IMR-90 (cell line): Measurements from ENCODE around the gene PPP1R37. TPM values are rescaled to one million over a fixed set of nuclear protein-coding genes. Genes with fewer than 3 reads are reported as not detected.

Experiments used
- ATAC-seq: fragments of 200-7000 bp; cut with Tn5 transposase; 2 replicates; pipeline ENCODE4 v1.9.1; 2020; ENCODE audit warnings: low read depth, mild to moderate bottlenecking, moderate library complexity
- BruUV-seq: library from RNA; stranded (reverse); fragments of 400-500 nt; replicated peaks from 2 replicates; lab custom pipeline; 2021; lab: Mats Ljungman, UMichigan
- CTCF ChIA-PET: fragments of 300-600 bp; formaldehyde crosslinking; extraction: SDS; loops from one replicate; lab custom pipeline; 2021; ENCODE audit warnings: antibody characterized with exemption; lab: Yijun Ruan, JAX
- POLR2A ChIA-PET: fragments of 300-600 bp; sonication (Branson Sonifier 250); formaldehyde crosslinking; loops from one replicate; lab custom pipeline; 2022; ENCODE audit warnings: antibody characterized with exemption; ENCODE audit not compliant: unreplicated experiment; lab: Charles Lee
- DNase-seq: peaks from one replicate; pipeline ENCODE4 v3.0.0; 2013
- H2AFZ ChIP-seq: replicated peaks from 2 replicates; pipeline ENCODE3; 2013; ENCODE audit warnings: low read length, mild to moderate bottlenecking; ENCODE audit not compliant: poor library complexity
- H2AK5ac ChIP-seq: 2 replicates; pipeline ENCODE4 v1.6.1; 2013; ENCODE audit warnings: low read depth, low read length, inconsistent platforms
- H2AK9ac ChIP-seq: replicated peaks from 2 replicates; pipeline ENCODE3; 2013; ENCODE audit warnings: mild to moderate bottlenecking, low read depth, low read length, moderate library complexity; ENCODE audit not compliant: poor library complexity
- H2BK120ac ChIP-seq: 2 replicates; pipeline ENCODE4 v1.6.1; 2013; ENCODE audit warnings: low read depth, low read length, inconsistent platforms
- H2BK15ac ChIP-seq: 3 replicates; pipeline ENCODE4 v1.6.1; 2013; ENCODE audit warnings: low read depth, low read length, inconsistent platforms
- H2BK20ac ChIP-seq: 2 replicates; pipeline ENCODE4 v1.6.1; 2013; ENCODE audit warnings: low read depth, mild to moderate bottlenecking, inconsistent platforms, low read length, moderate library complexity
- H2BK5ac ChIP-seq: 2 replicates; pipeline ENCODE4 v1.6.1; 2013; ENCODE audit warnings: mild to moderate bottlenecking, low read depth, low read length, inconsistent platforms; ENCODE audit not compliant: poor library complexity, severe bottlenecking
- H3K14ac ChIP-seq: replicated peaks from 2 replicates; pipeline ENCODE4 v1.6.1; 2013; ENCODE audit warnings: low read depth, low read length, inconsistent platforms
- H3K18ac ChIP-seq: 2 replicates; pipeline ENCODE4 v1.6.1; 2013; ENCODE audit warnings: low read depth, low read length, control low read depth
- H3K23ac ChIP-seq: 2 replicates; pipeline ENCODE4 v1.6.1; 2013; ENCODE audit warnings: low read depth, low read length, inconsistent platforms
- H3K27ac ChIP-seq: 2 replicates; pipeline ENCODE4 v1.5.1; 2013; ENCODE audit warnings: mild to moderate bottlenecking, control low read depth, low read length; ENCODE audit not compliant: insufficient read depth
- H3K27me3 ChIP-seq: 2 replicates; pipeline ENCODE4 v1.6.1; 2013; ENCODE audit warnings: low read length; ENCODE audit not compliant: control insufficient read depth, insufficient read depth
- H3K36me3 ChIP-seq: 2 replicates; pipeline ENCODE4 v1.6.1; 2013; ENCODE audit warnings: low read length, mixed read lengths; ENCODE audit not compliant: control insufficient read depth, insufficient read depth
- H3K4ac ChIP-seq: 2 replicates; pipeline ENCODE4 v1.6.1; 2013; ENCODE audit warnings: low read depth, low read length, inconsistent platforms
- H3K4me1 ChIP-seq: 2 replicates; pipeline ENCODE4 v1.6.1; 2013; ENCODE audit warnings: low read length, mixed read lengths; ENCODE audit not compliant: control insufficient read depth, insufficient read depth
- H3K4me2 ChIP-seq: 2 replicates; pipeline ENCODE4 v1.6.1; 2013; ENCODE audit warnings: low read depth, mild to moderate bottlenecking, control low read depth, low read length, moderate library complexity
- H3K4me3 ChIP-seq: 2 replicates; pipeline ENCODE4 v1.5.1; 2013; ENCODE audit warnings: low read depth, mild to moderate bottlenecking, control low read depth, low read length, moderate library complexity; ENCODE audit not compliant: insufficient read depth
- H3K56ac ChIP-seq: 2 replicates; pipeline ENCODE4 v1.6.1; 2013; ENCODE audit warnings: low read length, inconsistent platforms; ENCODE audit not compliant: insufficient read depth; ENCODE audit errors: extremely low read depth
- H3K79me1 ChIP-seq, 2 experiments: 2 replicates each; pipeline ENCODE4 v1.6.1; 2013; ENCODE audit warnings: low read length in 2 of 2, inconsistent platforms in 1 of 2, low read depth in 1 of 2
- H3K9ac ChIP-seq: 2 replicates; pipeline ENCODE4 v1.6.1; 2013; ENCODE audit warnings: low read depth, low read length, control low read depth
- H3K9me1 ChIP-seq: 2 replicates; pipeline ENCODE4 v1.6.1; 2013; ENCODE audit warnings: low read length, inconsistent platforms; ENCODE audit not compliant: insufficient read depth
- H3K9me3 ChIP-seq: 2 replicates; pipeline ENCODE4 v1.6.1; 2013; ENCODE audit warnings: low read length; ENCODE audit not compliant: control insufficient read depth, insufficient read depth
- H4K20me1 ChIP-seq: 2 replicates; pipeline ENCODE4 v1.6.1; 2013; ENCODE audit warnings: low read length, inconsistent platforms; ENCODE audit not compliant: insufficient read depth
- H4K5ac ChIP-seq: 2 replicates; pipeline ENCODE4 v1.6.1; 2013; ENCODE audit warnings: mild to moderate bottlenecking, low read depth, low read length, control low read depth
- H4K8ac ChIP-seq, 2 experiments: 2 replicates each; pipeline ENCODE4 v1.6.1; 2013; ENCODE audit warnings: low read depth in 2 of 2, low read length in 2 of 2, control low read depth in 1 of 2, inconsistent platforms in 1 of 2
- H4K91ac ChIP-seq: 2 replicates; pipeline ENCODE4 v1.6.1; 2013; ENCODE audit warnings: low read depth, low read length, inconsistent platforms; ENCODE audit not compliant: insufficient read depth
- BHLHE40 ChIP-seq: fragments of 150-350 bp; IDR thresholded peaks from 2 replicates; pipeline ENCODE4 v1.6.1; 2016; ENCODE audit warnings: mild to moderate bottlenecking, low read depth, low read length
- CEBPB ChIP-seq: IDR thresholded peaks from 2 replicates; pipeline ENCODE4 v1.6.1; 2012; ENCODE audit warnings: low read depth, low read length, improper control_type of control experiment
- CHD1 ChIP-seq: IDR thresholded peaks from 2 replicates; pipeline ENCODE4 v1.6.1; 2012; ENCODE audit warnings: low read depth, low read length, improper control_type of control experiment
- FOS ChIP-seq: fragments of 150-350 bp; IDR thresholded peaks from 2 replicates; pipeline ENCODE4 v1.6.1; 2016; ENCODE audit warnings: low read depth, low read length
- MAFK ChIP-seq: IDR thresholded peaks from 2 replicates; pipeline ENCODE4 v1.6.1; 2012; ENCODE audit warnings: low read depth, low read length, improper control_type of control experiment
- MAZ ChIP-seq: IDR thresholded peaks from 2 replicates; pipeline ENCODE4 v1.6.1; 2012; ENCODE audit warnings: low read depth, mild to moderate bottlenecking, low read length, improper control_type of control experiment, moderate library complexity, borderline replicate concordance
- MXI1 ChIP-seq: IDR thresholded peaks from 2 replicates; pipeline ENCODE4 v1.6.1; 2012; ENCODE audit warnings: low read depth, mild to moderate bottlenecking, low read length, moderate library complexity, borderline replicate concordance
- NFE2L2 ChIP-seq: fragments of 150-350 bp; IDR thresholded peaks from 2 replicates; pipeline ENCODE4 v1.6.1; 2016; ENCODE audit warnings: low read depth, mild to moderate bottlenecking, low read length
- POLR2A ChIP-seq: IDR thresholded peaks from 2 replicates; pipeline ENCODE4 v1.6.1; 2012; ENCODE audit warnings: mild to moderate bottlenecking, low read depth, low read length
- RAD21 ChIP-seq: IDR thresholded peaks from 2 replicates; pipeline ENCODE4 v1.6.1; 2012; ENCODE audit warnings: low read length, improper control_type of control experiment
- RCOR1 ChIP-seq: IDR thresholded peaks from 2 replicates; pipeline ENCODE4 v1.6.1; 2012; ENCODE audit warnings: mild to moderate bottlenecking, low read length, improper control_type of control experiment; ENCODE audit not compliant: insufficient replicate concordance
- RFX5 ChIP-seq: IDR thresholded peaks from 2 replicates; pipeline ENCODE4 v1.8.0; 2012; ENCODE audit warnings: low read depth, mild to moderate bottlenecking, low read length, moderate library complexity
- SMC3 ChIP-seq: fragments of 150-350 bp; IDR thresholded peaks from 2 replicates; pipeline ENCODE4 v1.6.1; 2016; ENCODE audit warnings: low read depth, mild to moderate bottlenecking, antibody characterized with exemption, low read length, moderate library complexity
- WGBS, 2 experiments: methylation state at CpG; one replicate each; pipeline versions ENCODE4 v1.1.5 to v1.1.7; 2013; ENCODE audit warnings: missing lambda C conversion rate in 2 of 2; ENCODE audit not compliant: insufficient read length in 1 of 2; ENCODE audit errors: extremely low coverage in 2 of 2; 5-methylcytosine and 5-hydroxymethylcytosine counted together
- dilution Hi-C: fragments of 300-500 bp; cut with HindIII; formaldehyde crosslinking; loops from one replicate; pipeline ENCODE4 v1.14.3; 2018; ENCODE audit warnings: low sequenced_read_pairs; ENCODE audit not compliant: unreplicated experiment
- in situ Hi-C: fragments of 300-500 bp; cut with MboI; formaldehyde crosslinking; loops from 3 replicates; pipeline ENCODE4 v1.14.3; 2019; ENCODE audit warnings: low sequenced_read_pairs, inconsistent platforms, mixed read lengths
- intact Hi-C: fragments of 100-400 bp; cut with micrococcal nuclease; formaldehyde crosslinking; loops from 2 replicates; pipeline ENCODE4 v1.10.0; 2022
- polyA plus RNA-seq, 3 experiments: library from polyadenylated mRNA; depleted of rRNA; stranded (reverse); fragments of >200 nt; gene quantifications; 2 replicates each; pipeline ENCODE4 v1.2.3, GENCODE V29; 2012; ENCODE audit warnings: low replicate concordance in 1 of 3
- total RNA-seq: library from RNA; depleted of rRNA; stranded (reverse); fragments of >200 nt; gene quantifications from 2 replicates; pipeline ENCODE4 v1.2.3, GENCODE V29; 2012
- TF ChIP-seq, protein P1 (sequence below): conservative IDR thresholded peaks from 2 replicates; pipeline ENCODE4 v1.5.1; 2012; ENCODE audit warnings: mild to moderate bottlenecking, low read depth, low read length, improper control_type of control experiment
- TF ChIP-seq, protein P2 (sequence below): fragments of 150-350 bp; IDR thresholded peaks from 2 replicates; pipeline ENCODE4 v1.6.1; 2016; ENCODE audit warnings: low read depth, mild to moderate bottlenecking, low read length, moderate library complexity, borderline replicate concordance
- TF ChIP-seq, protein P3 (sequence below): fragments of 150-350 bp; IDR thresholded peaks from 2 replicates; pipeline ENCODE4 v1.6.1; 2017; ENCODE audit warnings: mild to moderate bottlenecking, antibody characterized with exemption, low read length, low read depth

Gene PPP1R37
- total and polyA plus RNA-seq, 2 of the 4 experiments (the other 2 are of a cell fraction), result 13.1 to 18.5 TPM

DNA sequence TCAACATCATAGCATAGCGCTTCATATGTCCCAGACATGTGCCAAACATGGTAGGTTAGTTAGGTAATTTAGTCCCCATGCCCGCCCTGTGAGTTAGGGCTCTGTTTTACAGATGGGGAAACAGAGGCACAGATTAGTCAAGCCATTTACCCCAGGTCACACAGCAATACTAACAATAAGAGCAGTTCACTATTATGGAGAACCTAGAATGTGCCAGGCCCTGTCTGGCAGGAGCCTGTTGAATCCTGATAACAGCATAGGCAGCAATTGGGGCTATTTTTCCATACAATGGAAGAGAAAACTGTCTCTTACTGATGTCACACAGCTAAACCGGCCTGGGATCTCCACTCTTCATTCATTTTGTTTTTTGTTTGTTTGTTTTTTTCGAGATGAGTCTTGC lies 6.5 kb upstream of the PPP1R37 start:
- in situ Hi-C loops, result no loop called here
- BruUV-seq, result no TSS peak
- Histone ChIP-seq H4K20me1 (peaks cover 7% of the 10 kb centered on the region), H4K5ac (no peak overlapping the region), H4K8ac (no peak overlapping the region), H2BK20ac (no peak overlapping the region), H2BK15ac (no peak overlapping the region), H3K23ac (no peak overlapping the region), H2AFZ (no peak overlapping the region), H3K27me3 (no peaks in the 10 kb centered on the region), H2BK120ac (no peak overlapping the region), H3K9me1 (no peaks in the 10 kb centered on the region), H3K4ac (no peak overlapping the region), H3K56ac (no peak overlapping the region), H3K9me3 (no peaks in the 10 kb centered on the region), H4K91ac (no peak overlapping the region), H3K14ac (no peak overlapping the region), H2AK5ac (no peak overlapping the region), H3K79me1 (peaks cover 19 to 55% of the 10 kb centered on the region in 2 experiments), H3K4me1 (peaks cover 4% of the 10 kb centered on the region; the same call in 1 of the 2 replicates), H3K27ac (no peak overlapping the region), H3K36me3 (peaks cover 21% of the 10 kb centered on the region), H2BK5ac (no peak overlapping the region), H2AK9ac (no peak overlapping the region), H3K18ac (no peak overlapping the region), H3K4me2 (no peak overlapping the region), H3K9ac (no peak overlapping the region), H3K4me3 (no peak overlapping the region)
- ATAC-seq (no peak), DNase-seq (no peak)
- CTCF ChIA-PET, result no interaction called here
- dilution Hi-C loops, result no loop called here
- TF ChIP-seq CHD1 (no peak), CEBPB (no peak), NFE2L2 (no peak), SMC3 (no peak), MAFK (no peak), MAZ (no peak), RAD21 (no peak), RFX5 (no peak), RCOR1 (no peak), POLR2A (no peak), FOS (no peak), BHLHE40 (no peak), MXI1 (no peak)
- TF ChIP-seq, protein P1, sequence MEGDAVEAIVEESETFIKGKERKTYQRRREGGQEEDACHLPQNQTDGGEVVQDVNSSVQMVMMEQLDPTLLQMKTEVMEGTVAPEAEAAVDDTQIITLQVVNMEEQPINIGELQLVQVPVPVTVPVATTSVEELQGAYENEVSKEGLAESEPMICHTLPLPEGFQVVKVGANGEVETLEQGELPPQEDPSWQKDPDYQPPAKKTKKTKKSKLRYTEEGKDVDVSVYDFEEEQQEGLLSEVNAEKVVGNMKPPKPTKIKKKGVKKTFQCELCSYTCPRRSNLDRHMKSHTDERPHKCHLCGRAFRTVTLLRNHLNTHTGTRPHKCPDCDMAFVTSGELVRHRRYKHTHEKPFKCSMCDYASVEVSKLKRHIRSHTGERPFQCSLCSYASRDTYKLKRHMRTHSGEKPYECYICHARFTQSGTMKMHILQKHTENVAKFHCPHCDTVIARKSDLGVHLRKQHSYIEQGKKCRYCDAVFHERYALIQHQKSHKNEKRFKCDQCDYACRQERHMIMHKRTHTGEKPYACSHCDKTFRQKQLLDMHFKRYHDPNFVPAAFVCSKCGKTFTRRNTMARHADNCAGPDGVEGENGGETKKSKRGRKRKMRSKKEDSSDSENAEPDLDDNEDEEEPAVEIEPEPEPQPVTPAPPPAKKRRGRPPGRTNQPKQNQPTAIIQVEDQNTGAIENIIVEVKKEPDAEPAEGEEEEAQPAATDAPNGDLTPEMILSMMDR, result no peak
- TF ChIP-seq, protein P2, sequence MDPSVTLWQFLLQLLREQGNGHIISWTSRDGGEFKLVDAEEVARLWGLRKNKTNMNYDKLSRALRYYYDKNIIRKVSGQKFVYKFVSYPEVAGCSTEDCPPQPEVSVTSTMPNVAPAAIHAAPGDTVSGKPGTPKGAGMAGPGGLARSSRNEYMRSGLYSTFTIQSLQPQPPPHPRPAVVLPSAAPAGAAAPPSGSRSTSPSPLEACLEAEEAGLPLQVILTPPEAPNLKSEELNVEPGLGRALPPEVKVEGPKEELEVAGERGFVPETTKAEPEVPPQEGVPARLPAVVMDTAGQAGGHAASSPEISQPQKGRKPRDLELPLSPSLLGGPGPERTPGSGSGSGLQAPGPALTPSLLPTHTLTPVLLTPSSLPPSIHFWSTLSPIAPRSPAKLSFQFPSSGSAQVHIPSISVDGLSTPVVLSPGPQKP, result no peak
- TF ChIP-seq, protein P3, sequence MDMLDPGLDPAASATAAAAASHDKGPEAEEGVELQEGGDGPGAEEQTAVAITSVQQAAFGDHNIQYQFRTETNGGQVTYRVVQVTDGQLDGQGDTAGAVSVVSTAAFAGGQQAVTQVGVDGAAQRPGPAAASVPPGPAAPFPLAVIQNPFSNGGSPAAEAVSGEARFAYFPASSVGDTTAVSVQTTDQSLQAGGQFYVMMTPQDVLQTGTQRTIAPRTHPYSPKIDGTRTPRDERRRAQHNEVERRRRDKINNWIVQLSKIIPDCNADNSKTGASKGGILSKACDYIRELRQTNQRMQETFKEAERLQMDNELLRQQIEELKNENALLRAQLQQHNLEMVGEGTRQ, result no peak
- 89% methylated on average over 1 of the region's 4 CpGs; no CpG with 5 or more reads in 1 of the 2 experiments for WGBS, 2 experiments
- intact Hi-C loops, result no loop called here
- POLR2A ChIA-PET, result no interaction called here
